ENCODE measurements around the gene FRAS1. TPM values are rescaled to one million over a fixed set of nuclear protein-coding genes. Genes with fewer than 3 reads are reported as not detected.
"Not testable (repeated sequence)": the region's sequence is repeated elsewhere in the genome, so short reads cannot be mapped to it uniquely, and the experiment has no call there.

FRAS1 gene
- total and polyA plus RNA-seq, 2 of the 8 experiments (the other 6 are each of a cell fraction or from before 2014, with no cell fraction given), result 38.5 to 109 TPM

GRCh38 chr4:78547899-78548298 is 490.8 kb downstream of the FRAS1 start:
- H3K27ac ChIP-seq (ENCODE audit: low read depth, low read length); H3K4me3 ChIP-seq (ENCODE audit: extremely low read depth in 1 of 4, insufficient read depth in 2 of 4, low read depth in 3 of 4, low read length in 4 of 4); H2BK120ac ChIP-seq (replicated peaks; ENCODE audit: low read depth, low read length); H3K9me3 ChIP-seq (ENCODE audit: insufficient read depth in 2 of 2, low read depth in 1 of 2, low read length in 1 of 2); H2AFZ ChIP-seq (ENCODE audit: low read length); H2BK20ac ChIP-seq (ENCODE audit: low read length); H2BK12ac ChIP-seq (ENCODE audit: low read depth, low read length); H3K36me3 ChIP-seq (ENCODE audit: control insufficient read depth in 2 of 4, insufficient read depth in 4 of 4, low read length in 3 of 4); DNase-seq (ENCODE audit: low read depth in 1 of 2, low spot score in 2 of 2); H3K4me2 ChIP-seq (ENCODE audit: insufficient read depth in 1 of 2, low read depth in 2 of 2, low read length in 2 of 2); H2AK5ac ChIP-seq (ENCODE audit: low read depth, low read length); H3K23me2 ChIP-seq (ENCODE audit: low read depth, low read length); POLR2A ChIA-PET (ENCODE audit: partially characterized antibody); H3K23ac ChIP-seq (ENCODE audit: insufficient read length); H3K18ac ChIP-seq (ENCODE audit: extremely low read depth, low read length); CTCF ChIA-PET (ENCODE audit: partially characterized antibody); FAIRE-seq; H4K8ac ChIP-seq (ENCODE audit: extremely low read depth, insufficient read depth, low read length); H3K14ac ChIP-seq (ENCODE audit: insufficient read length); H4K20me1 ChIP-seq (replicated peaks in 1 of 2; ENCODE audit: control insufficient read depth in 1 of 2, insufficient read depth in 2 of 2, low read length in 2 of 2); H4K5ac ChIP-seq (ENCODE audit: insufficient read length, low read depth, low read length); H3K56ac ChIP-seq (replicated peaks; ENCODE audit: insufficient read length, low read depth, low read length); H3K4ac ChIP-seq (replicated peaks; ENCODE audit: insufficient read length, low read depth, low read length); H3K4me1 ChIP-seq (replicated peaks in 1 of 4; ENCODE audit: control insufficient read depth in 3 of 4, insufficient read depth in 4 of 4, low read length in 3 of 4); H2BK5ac ChIP-seq (ENCODE audit: low read depth, low read length); H3K9ac ChIP-seq (replicated peaks in 1 of 4; ENCODE audit: extremely low read depth in 1 of 4, low read depth in 3 of 4, low read length in 3 of 4); H4K91ac ChIP-seq (replicated peaks; ENCODE audit: insufficient read length, low read length); H3K79me1 ChIP-seq (ENCODE audit: low read depth, low read length); H2BK15ac ChIP-seq (ENCODE audit: low read length); H3K79me2 ChIP-seq (ENCODE audit: control insufficient read depth in 1 of 2, insufficient read depth in 2 of 2, low read length in 2 of 2): not testable (repeated sequence)
- 97% methylated on average over 12 of the region's 28 CpGs; no CpG with 5 or more reads in 1 of the 2 experiments for WGBS, 2 experiments (ENCODE audit: extremely low coverage in 1 of 2, insufficient coverage in 1 of 2, insufficient read length in 1 of 2, insufficient replicate concordance in 2 of 2, low coverage in 1 of 2, low lambda C conversion rate in 2 of 2, missing lambda C conversion rate in 1 of 2)
- peaks cover 0 to 10% (median 4%) of the 10 kb centered on the region in 4 experiments; a peak in 4 of 7 replicates for H3K27me3 ChIP-seq (replicated peaks in 1 of 4; ENCODE audit: control insufficient read depth in 3 of 4, extremely low read depth in 1 of 4, insufficient read depth in 3 of 4, low read length in 3 of 4)

DNA sequence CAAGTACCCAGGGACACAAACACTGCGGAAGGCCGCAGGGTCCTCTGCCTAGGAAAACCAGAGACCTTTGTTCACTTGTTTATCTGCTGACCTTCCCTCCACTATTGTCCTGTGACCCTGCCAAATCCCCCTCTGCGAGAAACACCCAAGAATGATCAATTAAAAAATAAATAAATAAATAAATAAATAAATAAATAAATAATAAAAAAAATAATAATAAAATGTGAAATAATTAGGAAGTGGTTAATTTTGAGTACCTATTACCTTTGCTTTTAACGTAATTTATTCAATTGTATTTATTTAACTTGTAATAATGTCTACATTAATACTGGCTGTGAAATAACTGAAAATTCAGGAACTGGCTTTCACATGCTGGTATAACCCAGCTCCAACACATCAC is 491.8 kb downstream of the FRAS1 start:
- H3K79me1 ChIP-seq (ENCODE audit: low read depth, low read length); H2BK120ac ChIP-seq (replicated peaks; ENCODE audit: low read depth, low read length); H3K4ac ChIP-seq (replicated peaks; ENCODE audit: insufficient read length, low read depth, low read length); H3K4me1 ChIP-seq (replicated peaks in 1 of 4; ENCODE audit: control insufficient read depth in 3 of 4, insufficient read depth in 4 of 4, low read length in 3 of 4); H2BK20ac ChIP-seq (ENCODE audit: low read length); H4K91ac ChIP-seq (replicated peaks; ENCODE audit: insufficient read length, low read length); H3K4me2 ChIP-seq (ENCODE audit: insufficient read depth in 1 of 2, low read depth in 2 of 2, low read length in 2 of 2); H4K8ac ChIP-seq (ENCODE audit: extremely low read depth, insufficient read depth, low read length); H3K4me3 ChIP-seq (ENCODE audit: extremely low read depth in 1 of 4, insufficient read depth in 2 of 4, low read depth in 3 of 4, low read length in 4 of 4); H3K14ac ChIP-seq (ENCODE audit: insufficient read length); H4K20me1 ChIP-seq (replicated peaks in 1 of 2; ENCODE audit: control insufficient read depth in 1 of 2, insufficient read depth in 2 of 2, low read length in 2 of 2); H3K79me2 ChIP-seq (ENCODE audit: control insufficient read depth in 1 of 2, insufficient read depth in 2 of 2, low read length in 2 of 2); H3K27ac ChIP-seq (ENCODE audit: low read depth, low read length); H3K36me3 ChIP-seq (ENCODE audit: control insufficient read depth in 2 of 4, insufficient read depth in 4 of 4, low read length in 3 of 4); H2BK12ac ChIP-seq (ENCODE audit: low read depth, low read length); H2BK15ac ChIP-seq (ENCODE audit: low read length); H4K5ac ChIP-seq (ENCODE audit: insufficient read length, low read depth, low read length); H2AK5ac ChIP-seq (ENCODE audit: low read depth, low read length); POLR2A ChIA-PET (ENCODE audit: partially characterized antibody); H3K18ac ChIP-seq (ENCODE audit: extremely low read depth, low read length); H3K56ac ChIP-seq (replicated peaks; ENCODE audit: insufficient read length, low read depth, low read length); FAIRE-seq; DNase-seq (ENCODE audit: low read depth in 1 of 2, low spot score in 2 of 2); H3K9me3 ChIP-seq (ENCODE audit: insufficient read depth in 2 of 2, low read depth in 1 of 2, low read length in 1 of 2); H2BK5ac ChIP-seq (ENCODE audit: low read depth, low read length); H3K23me2 ChIP-seq (ENCODE audit: low read depth, low read length); CTCF ChIA-PET (ENCODE audit: partially characterized antibody); H3K9ac ChIP-seq (replicated peaks in 1 of 4; ENCODE audit: extremely low read depth in 1 of 4, low read depth in 3 of 4, low read length in 3 of 4); H3K23ac ChIP-seq (ENCODE audit: insufficient read length); H2AFZ ChIP-seq (ENCODE audit: low read length): not testable (repeated sequence)
- WGBS, 2 experiments (ENCODE audit: extremely low coverage in 1 of 2, insufficient coverage in 1 of 2, insufficient read length in 1 of 2, insufficient replicate concordance in 2 of 2, low coverage in 1 of 2, low lambda C conversion rate in 2 of 2, missing lambda C conversion rate in 1 of 2), result 84% methylated on average over 2 of the region's 4 CpGs; no CpG with 5 or more reads in 1 of the 2 experiments
- peaks cover 0 to 10% (median 4%) of the 10 kb centered on the region in 4 experiments; a peak in 4 of 7 replicates for H3K27me3 ChIP-seq (replicated peaks in 1 of 4; ENCODE audit: control insufficient read depth in 3 of 4, extremely low read depth in 1 of 4, insufficient read depth in 3 of 4, low read length in 3 of 4)

Data from H1 (cell line).